Heart left ventricle (tissue), 16 donors: ENCODE results near the gene JUND. TPM values are rescaled to one million over a fixed set of nuclear protein-coding genes. Genes with fewer than 3 reads are reported as not detected.
A peak's percentile ranks its signal among the peaks of the same experiment; 100 is the strongest.

Experiments used
- ATAC-seq, 4 donors: fragments of 200-7000 bp; cut with Tn5 transposase; one replicate each; pipeline ENCODE4 v1.9.1; 2020 to 2022; ENCODE audit warnings: moderate library complexity in 4 of 4, mild to moderate bottlenecking in 3 of 4, moderate number of reproducible peaks in 1 of 4
- DNase-seq, 5 donors: peaks; one replicate each; pipeline ENCODE4 v3.0.0-alpha.2; 2020
- H3K27ac ChIP-seq, 12 donors: fragments of 200-600 bp; sonication (generic) in 4 of 12; one replicate each; pipeline versions ENCODE4 v1.5.0 to v1.8.0; 2016 to 2022; ENCODE audit warnings: mild to moderate bottlenecking in 2 of 12
- H3K27me3 ChIP-seq, 9 donors: fragments of 200-600 bp; sonication (generic) in 2 of 9; one replicate each; pipeline versions ENCODE4 v1.5.1 to v1.8.0; 2016 to 2022; ENCODE audit warnings: mild to moderate bottlenecking in 3 of 9
- H3K36me3 ChIP-seq, 9 donors: fragments of 200-600 bp; sonication (generic) in 2 of 9; one replicate each; pipeline versions ENCODE4 v1.5.0 to v1.8.0; 2018 to 2022; ENCODE audit warnings: mild to moderate bottlenecking in 2 of 9
- H3K4me1 ChIP-seq, 12 donors: fragments of 200-600 bp; sonication (generic) in 4 of 12; one replicate each; pipeline versions ENCODE4 v1.5.0 to v1.8.0; 2016 to 2022; ENCODE audit warnings: mild to moderate bottlenecking in 3 of 12
- H3K4me3 ChIP-seq, 12 donors: fragments of 200-600 bp; sonication (generic) in 4 of 12; one replicate each; pipeline versions ENCODE4 v1.5.0 to v1.8.0; 2017 to 2022; ENCODE audit warnings: mild to moderate bottlenecking in 9 of 12, moderate library complexity in 4 of 12
- H3K9me3 ChIP-seq, 12 donors: fragments of 200-600 bp; sonication (generic) in 4 of 12; one replicate each; pipeline versions ENCODE4 v1.5.0 to v1.8.0; 2016 to 2022; ENCODE audit warnings: mild to moderate bottlenecking in 1 of 12
- POLR2A ChIP-seq, 2 donors: fragments of 450-650 bp; IDR thresholded peaks; one replicate each; pipeline ENCODE4 v1.6.1; 2017; ENCODE audit warnings: antibody characterized with exemption in 2 of 2, mild to moderate bottlenecking in 2 of 2, moderate library complexity in 2 of 2
- WGBS, 4 donors: extraction: QIAGEN DNeasy Blood & Tissue Kit in 2 of 4; methylation state at CpG; one replicate each; pipeline versions ENCODE4 v1.1.5 to v1.1.7; 2013 to 2018; 5-methylcytosine and 5-hydroxymethylcytosine counted together
- intact Hi-C, 10 donors: fragments of 100-400 bp; cut with DNase I; formaldehyde crosslinking; loops; one replicate each; pipeline versions ENCODE4 v1.11.1 to v1.14.2; 2022
- polyA plus RNA-seq, 2 donors: library from polyadenylated mRNA; stranded (reverse); fragments of 200-250 nt; gene quantifications; one replicate each; pipeline ENCODE4 v1.2.3, GENCODE V29; 2013
- total RNA-seq, 9 donors: library from RNA; depleted of rRNA in 2 of 9; stranded (reverse); fragments of >200 nt in 2 of 9; fragmentation: NEBNext Ultra II Directional in 3 of 9; extraction: Animal tissue kit (Norgen Biotek cat#: 25700) in 3 of 9; gene quantifications; one replicate each; pipeline versions ENCODE4 v1.1.0 to v1.2.4, GENCODE V29; 2016 to 2023
- TF ChIP-seq, protein P1 (sequence below), 12 donors: fragments of 200-600 bp; sonication (generic) in 4 of 12; IDR thresholded peaks; one replicate each; pipeline versions ENCODE4 v1.5.0 to v1.8.0; 2018 to 2022; ENCODE audit warnings: antibody characterized with exemption in 12 of 12, mild to moderate bottlenecking in 5 of 12
- donor health status: ischemic (EF 13 %, LVEDD 7.1; RV severe dilation, severe dysfunction).
- donor health status: healthy with polysubstance abuse.
- donor health status: DM: no; HTN: yes; CAD: no.
- donor health status: DM: no; HTN: no; CAD: no.
- donor health status: ischemic (EF 25% LVEDD 6.9; RV normal size, moderate dysfunction).
- donor health status: ischemic (EF 25% LVEDD 5.7; RV mildly dilated, moderate dysfunction).
- donor health status: healthy.
- donor health status: DM: yes; HTN: yes; CAD: no.
- donor health status: ischemic (EF 35%, LVEDD 5.7; RV mildly dilated, moderate dysfunction).
- donor health status: nonischemic (EF 11% LVEDD 7.7; RV severe dilation, severe dysfunction).
- donor health status: DM: yes; HTN: yes; CAD: no.
- donor health status: PGD.
- donor health status: ischemic (EF 29% LVEDD 5.4; RV normal size, mild dysfunction).
- donor health status: nonischemic (EF 23%, LVEDD 6.1; RV moderate dilation, normal function).

Gene JUND
- total and polyA plus RNA-seq, 11 donors = 80.2 to 352 (median 137) TPM

DNA sequence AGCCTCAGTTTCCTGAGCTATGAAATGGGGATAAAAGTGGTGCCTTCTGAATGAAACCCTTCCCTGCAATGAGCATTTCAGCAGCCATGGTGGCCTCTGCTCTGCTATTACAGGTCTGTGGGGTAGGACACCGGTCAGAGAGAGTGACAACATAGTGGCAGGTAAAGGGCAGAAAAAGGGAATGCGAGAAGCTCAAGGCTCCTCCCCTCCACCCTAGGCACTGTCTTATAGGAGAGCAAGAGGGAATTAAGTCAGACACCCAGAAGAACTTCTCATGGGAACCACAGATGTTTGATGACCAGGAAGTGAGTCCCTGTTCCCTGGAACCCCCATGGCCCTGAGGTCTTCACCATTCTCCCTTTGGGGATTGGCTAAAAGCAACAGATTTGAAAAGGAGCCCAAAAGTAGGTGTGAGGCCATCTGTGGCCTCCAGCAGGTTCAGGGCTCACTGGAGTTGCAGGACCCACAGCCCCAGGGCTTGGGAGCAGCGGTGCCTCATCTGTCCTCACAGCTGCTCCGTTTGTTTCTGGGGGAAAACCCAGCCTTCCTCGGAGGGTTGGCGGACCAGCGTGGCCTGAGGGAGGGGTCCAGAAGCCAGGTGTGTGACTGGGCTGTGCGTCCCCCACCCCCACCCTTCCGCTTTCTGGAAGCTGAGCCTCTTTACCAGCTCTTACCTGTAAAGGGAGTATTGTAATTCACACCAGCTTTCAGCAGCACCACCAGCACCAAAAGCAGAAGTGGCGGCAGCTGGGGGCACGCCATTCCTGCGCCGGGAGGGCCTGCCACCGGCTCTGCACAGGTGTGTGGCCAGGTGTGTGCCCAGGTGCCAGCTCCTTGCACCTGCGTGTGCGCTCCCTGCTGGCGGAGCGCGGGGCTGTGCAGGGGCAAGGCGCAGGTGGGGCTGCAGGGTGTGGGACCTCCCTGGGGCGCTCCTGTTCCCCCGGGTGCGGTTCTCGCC is 26.6 kb downstream of the JUND start:
- Histone ChIP-seq H3K27me3 (peaks cover 0 to 12% (median 4%) of the 10 kb centered on the region in 9 donors), H3K4me3 (no peak overlapping the region), H3K4me1 (peaks cover 0 to 10% (median 0%) of the 10 kb centered on the region in 12 donors), H3K36me3 (peaks cover 0 to 6% (median 0%) of the 10 kb centered on the region in 9 donors), H3K27ac (no peak overlapping the region), H3K9me3 (peaks cover 0 to 4% (median 0%) of the 10 kb centered on the region in 12 donors)
- no peak for DNase-seq
- whole genome bisulfite sequencing, 4 donors = 19 to 30% (median 23%) methylated on average over 16 to 24 of the region's 24 CpGs
- intact Hi-C loops = loop anchor here in 8 of 10 donors (5.0 to 10.0 kb wide), 5 partner anchors 48 to 248 kb away; partner anchors contain the start of genes ARRDC2 (in 1 of the 8) and MPV17L2 (in 1 of the 8)
- TF ChIP-seq, protein P1, sequence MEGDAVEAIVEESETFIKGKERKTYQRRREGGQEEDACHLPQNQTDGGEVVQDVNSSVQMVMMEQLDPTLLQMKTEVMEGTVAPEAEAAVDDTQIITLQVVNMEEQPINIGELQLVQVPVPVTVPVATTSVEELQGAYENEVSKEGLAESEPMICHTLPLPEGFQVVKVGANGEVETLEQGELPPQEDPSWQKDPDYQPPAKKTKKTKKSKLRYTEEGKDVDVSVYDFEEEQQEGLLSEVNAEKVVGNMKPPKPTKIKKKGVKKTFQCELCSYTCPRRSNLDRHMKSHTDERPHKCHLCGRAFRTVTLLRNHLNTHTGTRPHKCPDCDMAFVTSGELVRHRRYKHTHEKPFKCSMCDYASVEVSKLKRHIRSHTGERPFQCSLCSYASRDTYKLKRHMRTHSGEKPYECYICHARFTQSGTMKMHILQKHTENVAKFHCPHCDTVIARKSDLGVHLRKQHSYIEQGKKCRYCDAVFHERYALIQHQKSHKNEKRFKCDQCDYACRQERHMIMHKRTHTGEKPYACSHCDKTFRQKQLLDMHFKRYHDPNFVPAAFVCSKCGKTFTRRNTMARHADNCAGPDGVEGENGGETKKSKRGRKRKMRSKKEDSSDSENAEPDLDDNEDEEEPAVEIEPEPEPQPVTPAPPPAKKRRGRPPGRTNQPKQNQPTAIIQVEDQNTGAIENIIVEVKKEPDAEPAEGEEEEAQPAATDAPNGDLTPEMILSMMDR (IDR thresholded peaks at IDR 0.05) = no peak
- no peak for TF ChIP-seq POLR2A (IDR thresholded peaks at IDR 0.05)
- no peak for ATAC-seq

DNA sequence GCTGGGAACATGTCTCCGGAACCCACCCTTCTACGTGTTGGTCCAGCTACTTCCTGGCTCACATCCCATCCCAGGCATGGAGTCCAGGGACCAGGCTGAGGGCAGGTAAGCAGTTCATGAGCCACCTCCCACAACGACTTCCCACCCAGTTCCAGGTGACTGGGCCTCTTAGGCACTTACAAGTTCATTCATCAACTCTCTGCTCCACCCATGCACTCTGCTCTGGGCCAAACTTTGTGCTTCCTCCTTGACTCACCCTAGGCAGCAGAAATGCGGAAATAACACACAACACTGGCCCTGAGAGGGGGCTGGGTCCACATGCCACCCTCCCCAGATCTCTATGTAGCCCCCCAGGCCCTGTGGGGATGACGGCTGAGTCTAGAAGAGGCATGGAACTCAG is 27.7 kb downstream of the JUND start:
- DNase-seq = no peak
- H3K9me3 ChIP-seq = peaks cover 0 to 4% (median 0%) of the 10 kb centered on the region in 12 donors
- no peak overlapping the region for H3K4me3 ChIP-seq
- intact Hi-C loops = loop anchor here in 9 of 10 donors (2.0 to 10.0 kb wide), 8 partner anchors 43 to 246 kb away; partner anchors contain the start of genes ARRDC2 (in 1 of the 9) and MPV17L2 (in 1 of the 9)
- peaks cover 0 to 10% (median 0%) of the 10 kb centered on the region in 12 donors for H3K4me1 ChIP-seq
- WGBS, 4 donors = 46 to 57% (median 53%) methylated on average over 4 to 5 of the region's 5 CpGs
- peaks cover 0 to 12% (median 4%) of the 10 kb centered on the region in 9 donors for H3K27me3 ChIP-seq
- ATAC-seq = peak in 3 of 4 donors; percentile 6 to 45 (median 7)
- no peak overlapping the region for H3K27ac ChIP-seq
- TF ChIP-seq, protein P1 (IDR thresholded peaks at IDR 0.05) = no peak
- TF ChIP-seq POLR2A (IDR thresholded peaks at IDR 0.05) = no peak
- peaks cover 0 to 6% (median 0%) of the 10 kb centered on the region in 9 donors for H3K36me3 ChIP-seq

DNA sequence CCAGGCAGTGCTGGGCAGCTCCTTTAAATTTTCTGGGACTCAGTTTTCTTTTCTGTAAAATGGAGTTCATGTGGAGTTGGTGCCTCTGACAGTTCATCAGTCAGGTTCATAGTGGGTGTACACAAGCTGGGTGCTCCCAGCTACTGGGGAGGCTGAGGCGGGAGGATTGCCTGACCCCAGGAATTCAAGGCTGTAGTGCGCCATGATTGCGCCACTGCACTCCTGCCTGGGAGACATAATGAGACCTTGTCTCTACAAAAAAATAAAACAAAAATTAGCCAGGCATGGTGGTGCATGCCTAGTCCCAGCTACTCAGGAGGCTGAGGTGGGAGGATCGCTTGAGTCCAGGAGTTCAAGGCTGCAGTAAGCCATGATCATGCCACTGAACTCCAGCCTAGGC is 28.3 kb downstream of the JUND start:
- ATAC-seq (no peak), DNase-seq (no peak)
- intact Hi-C loops = loop anchor here in 9 of 10 donors (2.0 to 10.0 kb wide), 8 partner anchors 42 to 246 kb away; partner anchors contain the start of genes ARRDC2 (in 1 of the 9) and MPV17L2 (in 1 of the 9)
- H3K36me3 ChIP-seq = peaks cover 0 to 6% (median 0%) of the 10 kb centered on the region in 9 donors
- peaks cover 0 to 12% (median 4%) of the 10 kb centered on the region in 9 donors for H3K27me3 ChIP-seq
- TF ChIP-seq, protein P1 (IDR thresholded peaks at IDR 0.05) = no peak
- no peak for TF ChIP-seq POLR2A (IDR thresholded peaks at IDR 0.05)
- no peak overlapping the region for H3K27ac ChIP-seq
- WGBS, 4 donors = 84 to 91% (median 87%) methylated on average over 4 of the region's 4 CpGs
- no peak overlapping the region for H3K4me3 ChIP-seq
- peaks cover 0 to 4% (median 0%) of the 10 kb centered on the region in 12 donors for H3K9me3 ChIP-seq
- peaks cover 0 to 10% (median 0%) of the 10 kb centered on the region in 12 donors for H3K4me1 ChIP-seq

DNA sequence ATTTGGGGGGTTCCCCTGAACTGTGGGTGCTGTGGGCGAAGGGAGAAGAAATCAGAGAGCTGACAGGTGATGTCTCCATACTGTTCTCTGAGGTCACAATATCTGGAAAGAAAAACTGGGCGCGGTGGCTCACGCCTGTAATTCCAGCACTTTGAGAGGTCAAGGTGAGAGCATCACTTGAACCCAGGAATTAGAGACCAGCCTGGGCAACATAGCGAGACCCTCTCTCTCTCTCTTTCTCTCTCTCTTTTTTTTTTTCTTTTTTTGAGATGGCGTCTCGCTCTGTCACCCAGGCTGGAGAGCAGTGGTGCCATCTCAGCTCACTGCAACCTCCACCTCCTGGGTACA is 29.1 kb downstream of the JUND start:
- ATAC-seq = no peak
- H3K36me3 ChIP-seq = peaks cover 0 to 5% (median 0%) of the 10 kb centered on the region in 9 donors
- H3K27ac ChIP-seq = no peak overlapping the region
- peaks cover 0 to 12% (median 4%) of the 10 kb centered on the region in 9 donors for H3K27me3 ChIP-seq
- whole genome bisulfite sequencing, 4 donors = 77 to 81% (median 78%) methylated on average over 7 of the region's 7 CpGs
- no peak for DNase-seq
- no peak overlapping the region for H3K4me3 ChIP-seq
- intact Hi-C loops = loop anchor here in 9 of 10 donors (1.0 to 10.0 kb wide), 10 partner anchors 42 to 245 kb away; partner anchors contain the start of genes ARRDC2 (in 1 of the 9) and MPV17L2 (in 1 of the 9)
- peaks cover 0 to 10% (median 0%) of the 10 kb centered on the region in 12 donors for H3K4me1 ChIP-seq
- peaks cover 0 to 4% (median 0%) of the 10 kb centered on the region in 12 donors for H3K9me3 ChIP-seq
- TF ChIP-seq, protein P1 (IDR thresholded peaks at IDR 0.05) = no peak
- no peak for TF ChIP-seq POLR2A (IDR thresholded peaks at IDR 0.05)
